ENCODE data around the gene SHLD3.
A peak's percentile ranks its signal among the peaks of the same experiment; 100 is the strongest.
"Not testable (repeated sequence)": the region's sequence is repeated elsewhere in the genome, so short reads cannot be mapped to it uniquely, and the experiment has no call there.

The SHLD3 gene, protein sequence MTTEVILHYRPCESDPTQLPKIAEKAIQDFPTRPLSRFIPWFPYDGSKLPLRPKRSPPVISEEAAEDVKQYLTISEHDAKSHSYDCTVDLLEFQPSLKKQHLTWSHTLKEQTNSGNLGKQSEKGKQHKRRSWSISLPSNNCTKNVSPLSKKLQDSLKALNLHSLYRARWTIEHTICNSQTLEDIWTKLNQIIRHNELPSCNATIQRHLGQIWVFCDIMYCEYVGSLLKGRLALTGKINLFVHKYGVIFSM

DNA sequence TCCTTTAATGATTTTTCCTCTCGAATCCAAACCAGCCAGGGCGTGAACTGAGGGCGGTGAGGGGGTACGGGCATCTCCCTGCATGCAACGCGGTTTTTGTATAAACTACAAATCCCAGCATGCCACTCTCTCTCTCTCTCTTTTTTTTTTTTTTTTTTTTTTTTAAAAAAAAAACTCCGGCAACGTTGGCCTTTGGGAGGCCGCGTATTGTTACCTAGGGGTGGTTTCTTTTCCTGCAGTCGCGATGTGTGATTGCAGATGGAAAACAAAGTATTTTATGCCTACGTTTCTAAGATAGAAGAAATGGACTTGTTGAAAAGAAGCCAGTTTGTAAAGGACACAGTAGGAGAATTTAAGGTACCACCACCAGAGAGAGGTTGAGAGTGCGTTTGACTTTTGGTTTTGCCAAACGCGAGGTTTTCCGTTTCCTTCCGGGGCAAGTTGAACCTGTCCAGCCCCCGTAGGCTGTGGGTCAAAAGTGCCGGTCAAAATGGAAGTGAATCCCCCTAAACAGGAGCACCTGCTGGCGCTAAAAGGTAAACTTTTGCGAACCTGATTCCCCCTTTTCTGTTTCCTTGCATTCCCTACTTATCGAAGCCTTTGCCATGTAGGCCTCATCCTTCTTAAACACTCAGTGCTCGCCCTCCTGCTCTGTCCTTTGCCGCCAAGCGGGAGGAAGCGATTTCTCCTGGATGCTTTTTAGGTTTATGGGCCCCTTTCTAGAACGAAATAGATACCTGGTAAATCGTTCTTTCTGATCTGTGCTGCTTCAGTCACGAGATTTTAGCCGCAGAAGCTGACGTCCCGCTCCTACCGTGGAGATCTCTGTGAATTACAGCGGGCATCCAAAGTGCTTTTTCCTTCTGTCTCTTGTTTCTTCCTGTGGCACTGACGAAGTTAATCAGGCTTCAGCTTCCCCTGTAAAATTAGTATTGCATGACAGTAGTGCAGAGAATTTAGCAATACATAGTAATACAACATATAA is at the start of gene SHLD3, which contains the start of gene TRAPPC13:
Gene SHLD3 (plus strand): TSS at position 457 of the 985 bp plus-strand sequence. CDS start 4,561 bp downstream, outside the sequence.
Gene TRAPPC13 (plus strand): TSS at position 457 of the 985 bp plus-strand sequence. CDS start 34 bp downstream, at position 491.
- DNase-seq (ENCODE audit: low spot score): peak; percentile 94

DNA sequence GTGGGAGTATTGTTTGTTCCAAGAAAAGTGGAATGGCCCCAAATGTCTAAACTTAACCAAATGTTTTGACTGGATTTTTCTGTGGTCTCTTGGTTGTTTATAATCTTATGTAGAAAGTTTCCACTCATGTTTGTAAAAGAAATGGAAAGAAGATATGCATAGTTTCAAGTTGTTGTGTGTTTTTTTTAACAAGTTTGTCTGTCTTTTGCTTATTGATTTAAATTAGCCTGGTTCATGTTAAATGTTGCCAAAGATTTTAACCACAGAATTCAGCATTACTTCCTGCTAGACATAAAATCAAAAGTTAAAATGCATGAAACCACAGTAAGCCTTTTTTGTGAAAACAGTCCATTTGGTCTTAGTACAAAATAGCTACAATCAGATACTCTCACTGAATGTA is 47.7 kb upstream of the SHLD3 start:
- no peak for DNase-seq (ENCODE audit: low spot score)

DNA sequence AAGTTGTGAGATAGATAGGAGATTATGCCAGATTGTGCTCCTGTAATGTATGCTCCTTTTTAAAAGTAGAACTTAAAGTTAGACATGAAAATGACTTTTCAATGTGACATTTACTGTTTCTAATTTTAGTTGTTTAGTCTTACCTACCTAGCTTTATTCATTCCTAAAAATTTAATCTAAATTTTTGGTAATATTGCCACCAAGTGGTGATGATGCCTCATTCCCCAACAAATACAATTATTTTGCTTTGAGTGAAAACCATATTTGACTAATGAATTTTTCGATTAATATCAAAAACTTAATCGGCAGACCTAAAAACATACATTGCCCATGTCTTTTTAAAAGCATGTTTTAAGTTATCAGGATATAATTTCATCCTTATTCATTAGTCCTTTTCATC is 36.1 kb upstream of the SHLD3 start:
- no peak for DNase-seq (ENCODE audit: low spot score)

DNA sequence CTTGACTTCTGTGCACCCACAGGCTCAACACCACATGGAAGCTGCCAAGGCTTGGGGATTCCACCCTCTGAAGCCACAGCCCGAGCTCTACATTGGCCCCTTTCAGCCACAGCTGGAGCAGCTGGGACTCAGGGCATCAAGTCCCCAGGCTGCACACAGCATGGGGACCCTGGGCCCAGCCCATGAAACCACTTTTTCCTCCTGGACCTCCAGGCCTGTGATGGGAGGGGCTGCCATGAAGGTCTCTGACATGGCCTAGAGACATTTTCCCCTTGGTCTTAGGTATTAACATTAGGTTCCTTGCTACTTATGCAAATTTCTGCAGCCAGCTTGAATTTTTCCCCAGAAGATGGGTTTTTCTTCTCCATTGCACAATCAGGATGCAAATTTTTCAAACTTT is 23.1 kb upstream of the SHLD3 start:
- DNase-seq (ENCODE audit: low spot score): not testable (repeated sequence)

DNA sequence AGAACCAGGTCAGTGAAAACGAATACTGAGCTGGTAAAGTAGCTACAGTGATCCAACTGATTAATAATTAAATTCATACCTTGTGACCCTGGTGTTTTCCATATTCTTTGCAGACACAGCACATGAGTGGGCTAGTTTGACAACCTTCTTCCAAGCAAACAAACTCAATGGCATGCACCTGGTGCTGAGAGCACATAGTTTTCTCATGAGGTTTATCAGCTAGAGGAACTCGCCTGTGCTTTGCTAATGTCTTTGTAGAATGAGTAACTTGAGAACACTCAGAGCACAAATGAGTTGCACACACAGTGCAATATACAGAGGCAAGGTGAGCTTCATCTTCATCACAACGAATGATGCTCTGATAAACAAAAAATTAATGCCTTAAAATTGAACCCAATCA is 13.3 kb upstream of the SHLD3 start:
- no peak for DNase-seq (ENCODE audit: low spot score)

DNA sequence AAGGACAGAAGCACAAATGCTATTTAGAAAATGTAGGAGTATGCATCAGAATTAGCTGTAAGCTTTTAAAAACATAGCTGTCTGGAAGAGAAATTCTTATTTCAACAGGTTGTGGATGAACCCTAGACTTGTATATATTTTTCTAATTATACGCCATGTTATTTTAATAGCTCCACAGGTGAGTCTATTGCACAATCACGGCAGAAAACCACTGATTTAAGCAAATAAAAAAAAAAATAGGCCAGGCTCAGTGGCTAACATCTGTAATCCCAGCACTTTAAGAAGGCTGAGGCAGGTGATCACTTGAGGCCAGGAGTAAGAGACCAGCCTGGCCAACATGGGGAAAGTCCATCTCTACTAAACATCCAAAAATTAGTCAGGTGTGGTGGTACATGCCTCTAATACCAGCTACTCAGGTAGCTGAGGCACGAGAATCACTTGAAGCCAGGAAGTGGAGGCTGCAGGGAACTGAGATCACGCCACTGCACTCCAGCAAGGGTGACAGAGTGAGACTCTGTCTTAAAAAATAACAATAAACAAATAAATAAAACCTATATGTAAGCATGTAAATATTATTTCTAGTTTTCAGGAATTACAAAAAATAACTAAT is 12.4 kb upstream of the SHLD3 start:
- no peak for DNase-seq (ENCODE audit: low spot score)

DNA sequence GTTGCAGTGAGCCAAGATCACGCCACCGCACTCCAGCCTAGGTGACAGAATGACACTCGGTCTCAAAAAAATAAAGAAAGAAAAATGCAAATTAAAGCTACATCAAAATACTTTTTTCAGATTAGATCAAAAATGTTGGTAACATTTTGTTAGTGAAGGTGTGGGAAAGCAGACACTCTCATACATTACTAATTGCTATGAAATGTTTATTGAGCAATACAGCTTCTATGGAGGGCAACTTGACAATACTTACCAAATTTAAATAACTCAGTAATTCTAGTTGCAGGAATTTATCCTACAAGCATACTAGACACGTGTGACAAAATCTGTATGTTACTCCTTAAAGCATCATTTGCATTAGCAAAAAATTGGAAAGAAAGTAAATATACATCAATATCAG is 4.8 kb upstream of the SHLD3 start:
- no peak for DNase-seq (ENCODE audit: low spot score)

DNA sequence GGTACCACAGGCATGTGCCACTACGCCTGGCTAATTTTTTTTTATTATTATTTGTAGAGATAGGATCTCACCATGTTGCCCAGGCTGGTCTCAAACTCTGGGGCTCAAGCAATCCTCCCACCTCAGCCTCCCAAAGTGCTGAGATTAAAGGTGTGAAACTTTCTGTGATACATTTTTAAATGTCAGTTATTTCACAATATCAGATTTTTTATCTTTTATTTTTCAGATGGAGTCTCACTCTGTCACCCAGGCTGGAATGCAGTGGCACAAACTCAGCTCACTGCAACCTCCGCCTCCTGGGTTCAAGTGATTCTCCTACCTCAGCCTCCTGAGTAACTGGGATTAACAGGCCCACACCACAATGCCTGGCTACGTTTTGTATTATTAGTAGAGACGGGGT is 2.9 kb upstream of the SHLD3 start:
- DNase-seq (ENCODE audit: low spot score): not testable (repeated sequence)

DNA sequence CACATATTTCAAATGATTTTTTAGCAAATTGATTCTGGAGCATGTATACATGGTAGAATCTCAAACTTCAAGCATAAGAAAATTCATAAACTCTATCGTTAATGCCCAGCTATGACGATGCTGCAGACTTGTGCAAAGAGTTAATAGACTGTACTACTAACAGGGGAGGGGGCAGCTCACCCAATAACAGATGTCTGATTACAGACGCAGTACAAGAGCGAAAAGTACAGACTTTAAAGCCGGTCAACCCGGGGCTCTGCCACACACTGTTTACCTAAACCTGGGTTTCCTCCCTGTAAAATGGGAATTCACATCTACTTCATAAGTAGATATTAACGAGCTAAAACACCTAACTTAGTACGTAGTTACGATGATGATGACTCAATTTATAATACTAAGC is 1.3 kb upstream of the SHLD3 start:
- no peak for DNase-seq (ENCODE audit: low spot score)

DNA sequence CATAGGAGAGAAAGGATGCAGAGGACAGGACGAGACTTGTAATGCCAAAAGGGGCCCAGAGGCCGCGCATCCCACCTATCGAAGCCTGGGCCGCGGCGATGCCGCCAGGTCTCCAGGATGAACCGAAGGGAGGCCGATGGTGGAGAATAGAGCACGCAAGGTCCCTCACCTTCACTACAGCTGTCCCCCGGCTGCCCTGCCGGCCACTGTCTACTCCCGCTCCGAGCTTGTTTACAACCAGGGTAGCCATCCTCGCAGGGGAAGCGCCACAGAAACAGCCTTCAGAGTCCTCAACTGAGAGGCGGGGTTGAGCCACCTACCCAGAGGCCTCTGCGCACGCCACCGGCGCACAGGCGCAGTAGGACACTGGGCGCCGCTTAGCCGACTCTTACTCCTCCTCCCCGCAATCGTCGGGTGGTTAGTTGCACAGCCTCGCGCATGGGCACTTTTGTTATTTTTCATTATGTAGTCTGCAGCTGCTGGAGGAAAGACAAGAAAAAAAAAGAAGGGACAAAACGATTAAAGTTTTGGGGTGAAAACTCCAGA is 729 bp upstream of the SHLD3 start, which contains the start of gene TRIM23:
Gene TRIM23 (minus strand): TSS at position 309 of the 546 bp plus-strand sequence. CDS start 59 bp downstream, at position 250.
- peak; percentile 94 for DNase-seq (ENCODE audit: low spot score)

DNA sequence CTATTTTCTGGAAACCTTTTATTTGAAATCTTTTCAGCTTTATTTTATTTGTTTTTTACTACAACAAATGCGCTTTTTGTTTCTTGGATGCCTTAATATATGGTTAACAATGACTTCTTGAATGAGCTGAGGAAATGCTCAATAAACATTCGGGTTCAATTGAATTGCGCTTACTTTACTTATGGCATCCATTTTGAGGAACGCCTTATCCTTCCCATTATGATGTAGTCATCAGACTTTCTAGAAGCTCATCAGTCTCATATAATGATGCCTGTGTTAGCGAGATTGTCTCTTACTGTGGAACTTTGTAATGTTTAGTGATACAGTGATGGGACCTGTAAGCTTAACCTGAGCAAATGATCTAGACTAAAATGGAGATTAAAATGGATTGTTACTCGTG is 916 bp downstream of the SHLD3 start:
- DNase-seq (ENCODE audit: low spot score): no peak

DNA sequence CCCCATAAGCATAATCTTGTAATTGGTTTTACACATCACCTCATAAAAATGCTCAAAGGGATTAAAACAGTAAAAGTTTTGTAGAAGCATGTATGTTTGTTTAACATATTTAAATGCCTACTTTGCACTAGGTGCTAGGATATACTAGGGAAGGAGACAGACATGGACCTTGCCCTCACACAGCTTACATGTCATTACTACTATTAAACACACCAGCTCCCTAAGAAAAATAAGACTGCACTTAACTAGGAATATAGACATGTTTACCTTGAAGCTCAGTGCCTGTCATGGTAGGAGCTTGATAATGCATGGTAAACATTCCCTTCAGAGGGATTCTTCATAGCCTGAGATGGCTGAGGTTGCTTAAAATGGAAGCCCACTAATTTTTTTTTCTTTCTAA is 6.2 kb downstream of the SHLD3 start:
- no peak for DNase-seq (ENCODE audit: low spot score)

DNA sequence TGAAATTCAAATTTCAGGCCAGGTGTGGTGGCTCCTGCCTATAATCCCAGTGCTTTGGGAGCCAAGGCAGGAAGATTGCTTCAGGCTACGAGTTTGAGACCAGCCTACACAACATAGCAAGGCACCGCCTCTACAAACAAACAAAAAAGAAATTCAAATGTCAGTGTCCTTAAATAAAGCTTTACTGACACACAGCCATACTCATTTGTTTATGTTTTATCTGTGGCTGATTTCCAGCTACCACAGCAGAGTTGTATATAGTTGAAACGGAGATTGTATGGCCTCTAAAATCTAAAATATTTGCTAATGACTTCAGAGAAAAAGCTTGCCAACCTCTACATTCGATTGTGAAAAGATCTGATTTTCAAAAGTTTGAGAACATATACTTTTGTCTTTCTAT is 15.4 kb downstream of the SHLD3 start:
- DNase-seq (ENCODE audit: low spot score): no peak

DNA sequence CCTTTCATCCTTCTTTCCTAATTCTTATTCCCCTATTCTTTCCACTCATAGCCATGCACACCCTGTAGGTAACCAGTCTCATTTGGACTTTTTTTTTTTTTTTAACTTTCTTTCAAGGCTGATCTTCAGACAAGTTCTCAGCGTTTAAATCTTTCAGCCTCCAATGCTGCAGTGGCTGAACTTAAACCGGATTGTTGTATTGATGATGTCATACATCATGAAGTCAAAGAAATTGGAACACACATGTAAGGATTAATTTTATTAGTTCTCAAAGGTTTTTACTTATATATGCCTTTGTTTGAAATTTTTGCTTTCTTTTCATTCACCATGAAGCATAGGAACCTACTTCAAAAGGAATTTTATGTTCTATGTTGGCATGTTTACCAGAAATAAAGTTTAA is 22.1 kb downstream of the SHLD3 start:
- no peak for DNase-seq (ENCODE audit: low spot score)

DNA sequence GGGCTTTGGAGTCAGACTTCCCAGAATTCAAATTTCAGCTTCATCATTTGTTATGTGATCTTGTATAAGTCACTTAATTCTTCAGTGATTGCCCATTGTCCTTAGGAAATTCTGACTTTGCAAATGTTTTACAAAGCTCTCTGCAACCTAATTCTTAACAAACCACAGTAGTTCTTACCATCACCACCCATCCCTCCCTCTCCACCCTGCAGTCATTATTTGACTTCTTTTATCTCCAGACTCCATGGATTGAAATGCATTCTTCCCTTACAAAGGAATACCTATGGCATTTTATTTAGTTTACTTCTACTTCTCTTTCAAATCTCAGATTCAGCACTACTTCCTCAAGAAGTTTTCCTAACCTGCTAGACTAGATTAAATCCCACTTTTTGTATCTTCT is 23.1 kb downstream of the SHLD3 start:
- no peak for DNase-seq (ENCODE audit: low spot score)

DNA sequence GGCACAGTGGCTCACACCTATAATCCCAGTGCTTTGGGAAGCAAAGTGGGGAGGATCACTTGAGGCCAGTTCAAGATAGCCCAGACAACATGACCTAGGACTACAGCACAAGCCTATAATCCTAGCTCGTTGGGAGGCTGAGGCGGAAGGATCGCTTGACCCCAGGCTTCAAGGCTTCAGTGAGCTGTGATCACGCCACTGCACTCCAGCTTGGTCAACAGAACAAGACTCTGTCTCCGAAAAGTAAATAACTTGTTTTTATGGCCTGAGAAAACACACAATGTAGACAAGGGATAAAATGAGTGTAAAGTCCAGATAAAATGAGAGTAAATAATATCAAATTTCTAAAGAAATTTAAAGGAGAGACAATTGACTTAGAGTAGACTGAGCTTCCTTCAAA is 26.3 kb downstream of the SHLD3 start:
- DNase-seq (ENCODE audit: low spot score): no peak

DNA sequence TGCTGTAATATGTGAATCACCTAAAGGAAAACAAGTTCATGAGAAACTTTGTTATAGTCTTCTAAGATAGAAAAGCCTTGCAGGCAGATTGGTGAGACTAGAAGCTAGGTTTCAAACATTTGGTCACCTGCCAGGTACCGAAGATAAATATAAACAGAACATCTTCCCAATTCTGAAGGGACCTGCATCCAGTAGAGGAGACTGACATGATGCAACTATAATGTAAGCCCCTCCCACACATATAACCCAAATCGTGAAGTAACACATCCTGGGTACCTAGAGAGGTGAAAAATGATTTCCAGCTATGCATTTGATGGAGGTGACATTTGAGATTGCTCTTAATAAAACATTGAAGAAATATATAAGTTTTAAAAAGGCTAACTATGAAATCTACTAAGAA is 29.9 kb downstream of the SHLD3 start:
- DNase-seq (ENCODE audit: low spot score): no peak

DNA sequence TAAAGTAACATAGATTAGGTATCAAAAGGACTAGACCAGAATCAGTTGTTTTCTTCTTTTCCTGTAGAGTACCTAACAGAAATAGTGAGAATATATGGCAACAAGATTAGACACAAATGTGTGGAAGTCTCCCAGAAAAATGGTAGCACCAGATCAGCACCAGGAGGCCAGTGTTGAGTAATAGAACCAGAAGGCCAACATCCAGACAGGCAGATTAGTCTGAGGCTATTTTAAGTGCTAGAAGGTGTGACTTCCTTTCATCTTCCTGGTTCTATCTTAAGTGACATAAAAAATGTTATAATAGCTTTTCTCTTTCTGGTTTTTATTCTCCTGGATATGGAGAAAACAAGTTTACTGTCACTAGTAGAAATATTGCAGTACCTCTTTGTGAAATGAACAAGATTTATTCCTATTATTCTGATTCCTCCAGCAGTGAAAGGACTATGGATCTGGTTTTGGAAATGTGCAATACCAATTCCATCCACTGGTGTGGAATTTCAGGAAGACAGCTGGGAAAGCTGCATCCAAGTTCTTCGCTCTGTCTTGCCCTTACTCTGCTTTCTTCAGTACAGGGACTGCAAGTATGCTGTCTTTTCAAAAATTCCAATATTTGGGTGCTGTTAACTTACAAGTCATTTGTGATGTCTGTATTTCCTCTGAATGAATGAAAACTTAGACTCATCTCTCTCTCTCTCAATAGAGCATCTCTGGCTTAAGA is 39.1 kb downstream of the SHLD3 start:
- no peak for DNase-seq (ENCODE audit: low spot score)

DNA sequence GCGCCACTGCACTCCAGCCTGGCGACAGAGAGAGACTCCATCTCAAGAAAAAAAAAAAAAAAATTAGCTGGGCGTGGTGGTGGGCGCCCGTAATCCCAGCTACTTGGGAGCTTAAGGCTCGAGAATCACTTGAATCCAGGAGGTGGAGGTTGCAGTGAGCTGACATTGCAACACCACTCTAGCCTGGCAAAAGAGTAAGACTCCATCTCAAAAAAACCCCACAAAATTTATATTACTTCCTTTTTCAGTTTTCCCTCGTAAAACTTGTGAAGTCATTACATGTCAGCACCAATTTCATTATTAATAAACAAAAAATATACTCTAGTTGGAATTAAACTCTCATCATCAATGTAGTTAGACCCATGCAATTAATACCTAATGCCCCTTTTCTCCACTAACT is 43.9 kb downstream of the SHLD3 start:
- no peak for DNase-seq (ENCODE audit: low spot score)

DNA sequence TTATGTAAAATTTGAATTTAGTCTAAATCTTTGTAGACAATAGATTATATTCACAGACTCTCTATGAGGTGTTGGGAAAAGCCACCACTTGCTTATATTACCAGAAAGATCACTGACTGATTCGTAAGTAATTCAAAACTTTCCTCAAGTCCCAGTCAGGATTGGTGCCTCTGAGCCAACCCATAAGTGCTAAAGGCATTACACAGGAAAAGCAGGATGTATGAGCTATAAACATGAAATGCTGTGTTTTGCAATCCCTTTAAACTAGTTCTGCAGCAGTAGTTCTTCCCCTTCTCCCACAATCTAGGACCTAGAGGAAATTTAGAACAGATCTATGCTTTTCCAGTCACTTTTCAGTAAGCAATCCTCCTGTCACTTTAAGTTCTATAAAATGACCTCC is 48.0 kb downstream of the SHLD3 start:
- DNase-seq (ENCODE audit: low spot score): no peak

DNA sequence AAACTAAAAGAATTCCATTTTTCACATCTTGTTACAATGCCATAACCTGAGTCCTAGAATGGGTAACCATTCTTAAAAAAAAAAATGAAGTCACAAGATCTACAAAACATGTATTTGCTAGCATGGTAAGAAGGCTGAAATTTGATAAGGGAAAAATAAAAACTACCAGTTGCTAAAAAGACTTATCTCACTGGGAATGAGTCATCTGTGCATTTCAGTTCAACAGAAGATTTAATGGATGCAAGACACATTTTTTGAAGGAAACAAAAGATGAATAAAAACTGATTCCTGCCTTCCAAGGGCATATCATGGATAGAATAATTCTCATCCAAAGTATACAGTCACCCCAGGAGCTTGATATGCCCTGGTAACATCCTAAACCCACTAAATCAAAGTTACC is 49.9 kb downstream of the SHLD3 start:
- no peak for DNase-seq (ENCODE audit: low spot score)

DNA sequence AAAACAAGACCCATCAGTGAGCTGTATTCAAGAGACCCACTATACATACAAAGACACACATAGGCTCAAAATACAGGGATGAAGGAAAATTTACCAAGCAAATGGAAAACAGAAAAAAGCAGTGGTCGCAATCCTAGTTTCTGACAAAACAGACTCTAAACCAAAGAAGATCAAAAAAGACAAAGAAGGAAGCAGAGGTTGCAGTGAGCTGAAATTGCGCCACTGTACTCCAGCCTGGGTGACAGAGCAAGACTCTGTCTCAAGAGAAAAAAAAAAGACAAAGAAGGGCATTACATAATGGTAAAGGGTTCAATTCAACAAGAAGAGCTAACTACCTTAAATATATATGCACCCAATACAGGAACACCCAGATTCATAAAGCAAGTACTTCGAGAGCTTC is 51.2 kb downstream of the SHLD3 start:
- not testable (repeated sequence) for DNase-seq (ENCODE audit: low spot score)
